ENCODE data around the gene C12orf42.

DNA sequence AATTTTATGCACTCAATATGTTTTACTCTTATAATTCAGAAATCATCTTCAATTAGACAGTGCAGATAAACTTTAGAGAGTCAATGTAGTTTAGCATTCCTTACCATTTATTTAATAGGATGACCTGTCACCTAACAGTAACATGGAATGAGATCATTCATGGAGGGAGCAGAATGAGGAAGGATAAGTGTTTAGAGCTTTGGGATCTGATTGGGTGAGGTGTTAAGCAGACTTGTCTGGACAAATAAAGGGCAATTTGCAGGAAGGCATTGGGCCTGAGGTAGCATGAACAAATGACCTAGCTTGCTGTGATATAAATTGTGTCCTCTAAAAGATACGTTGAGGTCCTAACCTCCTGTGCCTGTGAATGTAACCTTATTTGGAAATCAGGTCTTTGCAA is 187.4 kb downstream of the C12orf42 start:
- no peak for TF ChIP-seq ZNF274 (IDR thresholded peaks at IDR 0.05; ENCODE audit: low read depth, low read length)
- TF ChIP-seq SUZ12 (IDR thresholded peaks at IDR 0.05; ENCODE audit: extremely low read depth, insufficient read depth, insufficient read length), result no peak
- no peak for TF ChIP-seq YY1 (IDR thresholded peaks at IDR 0.05; ENCODE audit: insufficient read depth, insufficient read length)
